ENCODE data around the gene ASRGL1.
A peak's percentile ranks its signal among the peaks of the same experiment; 100 is the strongest.

- TF ChIP-seq CTCF (IDR thresholded peaks at IDR 0.05) (peak in 2 of 4 experiments; percentile 19 to 42), POLR2A (IDR thresholded peaks at IDR 0.05) (no peak), POLR2AphosphoS5 (IDR thresholded peaks at IDR 0.05) (no peak)
These were observed 12.3 kb upstream of the ASRGL1 start for GRCh38 chr11:62324731-62325556.
